Brain microvascular endothelial cell (primary cell): ENCODE results near the gene ZBED3.
A peak's percentile ranks its signal among the peaks of the same experiment; 100 is the strongest.

Experiments used
- DNase-seq: peaks from one replicate; pipeline ENCODE4 v3.0.0-alpha.2; 2020
- H3K27ac ChIP-seq: fragments of 250-450 bp; sonication (Bioruptor Pico); 2 replicates; pipeline ENCODE4 v1.5.1; 2020; ENCODE audit warnings: mild to moderate bottlenecking, moderate library complexity
- H3K27me3 ChIP-seq: fragments of 250-450 bp; sonication (Bioruptor Pico); replicated peaks from 2 replicates; pipeline ENCODE4 v1.5.1; 2020; ENCODE audit warnings: mild to moderate bottlenecking
- H3K36me3 ChIP-seq: fragments of 250-450 bp; sonication (Bioruptor Pico); replicated peaks from 2 replicates; pipeline ENCODE4 v1.5.1; 2020; ENCODE audit warnings: mild to moderate bottlenecking
- H3K4me3 ChIP-seq: 2 replicates; pipeline ENCODE4 v1.5.1; 2011; ENCODE audit warnings: low read depth, mild to moderate bottlenecking, control low read depth, low read length, moderate library complexity
- CTCF ChIP-seq: IDR thresholded peaks from 2 replicates; pipeline ENCODE4 v1.5.1; 2011; ENCODE audit warnings: low read depth, mild to moderate bottlenecking, moderate library complexity, low read length, control low read depth, inconsistent platforms; ENCODE audit errors: missing control alignments
- in situ Hi-C: cut with HindIII; loops from 2 replicates; pipeline ENCODE4 v1.10.0; 2017; ENCODE audit warnings: low sequenced_read_pairs, low pct_ligation_motif_present

Gene ZBED3

GRCh38 chr5:77086689-77087483 lies at the start of gene ZBED3:
ZBED3 (minus strand) TSS chr5:77087285; CDS start chr5:77077878, 9,407 bp downstream.
- DNase-seq = peak; percentile 67
- in situ Hi-C loops = no loop called here
- peak; percentile 47 for TF ChIP-seq CTCF
- H3K27me3 ChIP-seq = no peaks in the 10 kb centered on the region
- H3K4me3 ChIP-seq = peak within 1 kb of the TSS; percentile 71
- peak within 1 kb of the TSS; percentile 72 for H3K27ac ChIP-seq
- no peaks in the 10 kb centered on the region for H3K36me3 ChIP-seq

GRCh38 chr5:77133061-77133758 lies 46.1 kb upstream of the ZBED3 start:
- Histone ChIP-seq H3K27me3 (no peaks in the 10 kb centered on the region), H3K27ac (no peak overlapping the region), H3K4me3 (no peak overlapping the region), H3K36me3 (no peaks in the 10 kb centered on the region)
- peak; percentile 99 for DNase-seq
- no peak for TF ChIP-seq CTCF
- in situ Hi-C loops = no loop called here

- no peak for TF ChIP-seq CTCF
- H3K27ac ChIP-seq = no peak overlapping the region
- H3K36me3 ChIP-seq = no peaks in the 10 kb centered on the region
- H3K4me3 ChIP-seq = no peak overlapping the region
- no peaks in the 10 kb centered on the region for H3K27me3 ChIP-seq
- in situ Hi-C loops = no loop called here
- no peak for DNase-seq
These were observed 44.3 kb upstream of the ZBED3 start for GRCh38 chr5:77131361-77131760.

GRCh38 chr5:77129391-77129990 lies 42.4 kb upstream of the ZBED3 start:
- Histone ChIP-seq H3K4me3 (no peak overlapping the region), H3K27me3 (no peaks in the 10 kb centered on the region), H3K27ac (no peak overlapping the region), H3K36me3 (no peaks in the 10 kb centered on the region)
- DNase-seq = peak; percentile 39
- peak; percentile 75 for TF ChIP-seq CTCF
- in situ Hi-C loops = no loop called here

GRCh38 chr5:77128411-77129061 lies 41.5 kb upstream of the ZBED3 start:
- no peak for TF ChIP-seq CTCF
- in situ Hi-C loops = no loop called here
- H3K4me3 ChIP-seq = no peak overlapping the region
- DNase-seq = no peak
- no peaks in the 10 kb centered on the region for H3K36me3 ChIP-seq
- no peaks in the 10 kb centered on the region for H3K27me3 ChIP-seq
- no peak overlapping the region for H3K27ac ChIP-seq
